BLaER1 (cell line): Measurements from ENCODE around the gene ANO7.
A peak's percentile ranks its signal among the peaks of the same experiment; 100 is the strongest.
"Not testable (repeated sequence)": the region's sequence is repeated elsewhere in the genome, so short reads cannot be mapped to it uniquely, and the experiment has no call there.

ENCODE experiments used
- H3K27ac ChIP-seq: shearing (Covaris generic); formaldehyde crosslinking; 2 replicates; pipeline ENCODE4 v1.8.1; 2022
- H3K27me3 ChIP-seq: shearing (Covaris generic); formaldehyde crosslinking; 2 replicates; pipeline ENCODE4 v1.8.1; 2022
- H3K36me3 ChIP-seq: shearing (Covaris generic); formaldehyde crosslinking; 2 replicates; pipeline ENCODE4 v1.8.1; 2022
- H3K4me1 ChIP-seq: shearing (Covaris generic); formaldehyde crosslinking; 2 replicates; pipeline ENCODE4 v1.8.1; 2022
- H3K4me2 ChIP-seq: shearing (Covaris generic); formaldehyde crosslinking; 2 replicates; pipeline ENCODE4 v1.8.1; 2022
- H3K4me3 ChIP-seq: shearing (Covaris generic); formaldehyde crosslinking; 2 replicates; pipeline ENCODE4 v1.8.1; 2022
- H3K9ac ChIP-seq: shearing (Covaris generic); formaldehyde crosslinking; 2 replicates; pipeline ENCODE4 v1.8.1; 2022
- H3K9me3 ChIP-seq: shearing (Covaris generic); formaldehyde crosslinking; 2 replicates; pipeline ENCODE4 v1.8.1; 2022
- H4K20me1 ChIP-seq: shearing (Covaris generic); formaldehyde crosslinking; 2 replicates; pipeline ENCODE4 v1.8.1; 2022
- Cebpa-rat ChIP-seq: shearing (Covaris generic); IDR thresholded peaks from 2 replicates; pipeline ENCODE4 v1.8.1; 2022

Gene ANO7

GRCh38 chr2:241187918-241188234, 601 bp upstream of the ANO7 start:
- Histone ChIP-seq H3K4me1 (peaks cover 24% of the 10 kb centered on the region), H3K36me3 (peaks cover 8% of the 10 kb centered on the region; the same call in 1 of the 2 replicates), H3K9ac (no peak overlapping the region), H3K9me3 (no peaks in the 10 kb centered on the region), H3K27ac (no peak overlapping the region), H3K4me3 (no peak overlapping the region), H3K27me3 (no peaks in the 10 kb centered on the region), H4K20me1 (no peaks in the 10 kb centered on the region), H3K4me2 (peak overlapping the region; percentile 53)
- no peak for TF ChIP-seq Cebpa-rat

- Histone ChIP-seq H3K27me3 (no peaks in the 10 kb centered on the region), H3K9ac (no peak overlapping the region), H3K27ac (no peak overlapping the region), H4K20me1 (no peaks in the 10 kb centered on the region), H3K4me1 (peaks cover 24% of the 10 kb centered on the region), H3K9me3 (no peaks in the 10 kb centered on the region), H3K36me3 (no peaks in the 10 kb centered on the region), H3K4me2 (no peak overlapping the region), H3K4me3 (no peak overlapping the region)
- no peak for TF ChIP-seq Cebpa-rat
These were observed 797 bp downstream of the ANO7 start for GRCh38 chr2:241189093-241189855.

GRCh38 chr2:241189856-241190201, 1.4 kb downstream of the ANO7 start:
- Histone ChIP-seq H3K27ac (no peak overlapping the region), H3K9ac (no peak overlapping the region), H3K9me3 (no peaks in the 10 kb centered on the region), H3K27me3 (no peaks in the 10 kb centered on the region), H3K4me1 (peaks cover 24% of the 10 kb centered on the region), H3K4me3 (no peak overlapping the region), H4K20me1 (no peaks in the 10 kb centered on the region), H3K36me3 (no peaks in the 10 kb centered on the region), H3K4me2 (no peak overlapping the region)
- no peak for TF ChIP-seq Cebpa-rat

- Histone ChIP-seq H4K20me1 (no peaks in the 10 kb centered on the region), H3K9me3 (no peaks in the 10 kb centered on the region), H3K27ac (no peak overlapping the region), H3K27me3 (no peaks in the 10 kb centered on the region), H3K9ac (no peak overlapping the region), H3K4me1 (peaks cover 24% of the 10 kb centered on the region), H3K4me3 (no peak overlapping the region), H3K4me2 (no peak overlapping the region), H3K36me3 (no peaks in the 10 kb centered on the region)
- no peak for TF ChIP-seq Cebpa-rat
These were observed 2.0 kb downstream of the ANO7 start for GRCh38 chr2:241190291-241190981.

GRCh38 chr2:241191081-241191480, 2.6 kb downstream of the ANO7 start:
- Histone ChIP-seq H3K9ac (no peak overlapping the region), H3K9me3 (no peaks in the 10 kb centered on the region), H3K27me3 (no peaks in the 10 kb centered on the region), H3K4me3 (no peak overlapping the region), H3K4me1 (peaks cover 24% of the 10 kb centered on the region), H3K27ac (no peak overlapping the region), H4K20me1 (no peaks in the 10 kb centered on the region), H3K4me2 (no peak overlapping the region), H3K36me3 (no peaks in the 10 kb centered on the region)
- no peak for TF ChIP-seq Cebpa-rat

GRCh38 chr2:241193271-241193670, 4.8 kb downstream of the ANO7 start:
- H3K4me3 ChIP-seq = no peak overlapping the region
- H3K4me2 ChIP-seq = no peak overlapping the region
- no peak overlapping the region for H3K27ac ChIP-seq
- no peaks in the 10 kb centered on the region for H4K20me1 ChIP-seq
- no peak for TF ChIP-seq Cebpa-rat
- no peak overlapping the region for H3K9ac ChIP-seq
- H3K9me3 ChIP-seq = no peaks in the 10 kb centered on the region
- peaks cover 7% of the 10 kb centered on the region for H3K4me1 ChIP-seq
- H3K36me3 ChIP-seq = no peaks in the 10 kb centered on the region
- H3K27me3 ChIP-seq = no peaks in the 10 kb centered on the region

GRCh38 chr2:241194811-241195210, 6.3 kb downstream of the ANO7 start:
- H3K9me3 ChIP-seq = no peaks in the 10 kb centered on the region
- no peak overlapping the region for H3K4me3 ChIP-seq
- no peaks in the 10 kb centered on the region for H3K27me3 ChIP-seq
- no peak overlapping the region for H3K9ac ChIP-seq
- H3K4me2 ChIP-seq = no peak overlapping the region
- H4K20me1 ChIP-seq = no peaks in the 10 kb centered on the region
- TF ChIP-seq Cebpa-rat = no peak
- no peak overlapping the region for H3K27ac ChIP-seq
- no peaks in the 10 kb centered on the region for H3K36me3 ChIP-seq
- H3K4me1 ChIP-seq = no peaks in the 10 kb centered on the region

- H3K9ac ChIP-seq = no peak overlapping the region
- H3K4me1 ChIP-seq = no peaks in the 10 kb centered on the region
- H3K9me3 ChIP-seq = no peaks in the 10 kb centered on the region
- no peaks in the 10 kb centered on the region for H3K36me3 ChIP-seq
- H4K20me1 ChIP-seq = no peaks in the 10 kb centered on the region
- H3K4me3 ChIP-seq = no peak overlapping the region
- H3K27me3 ChIP-seq = no peaks in the 10 kb centered on the region
- TF ChIP-seq Cebpa-rat = no peak
- no peak overlapping the region for H3K4me2 ChIP-seq
- no peak overlapping the region for H3K27ac ChIP-seq
These were observed 7.1 kb downstream of the ANO7 start for GRCh38 chr2:241195506-241196130.

- not testable (repeated sequence) for H3K4me2 ChIP-seq, H3K4me1 ChIP-seq, H3K27ac ChIP-seq, H3K4me3 ChIP-seq, H3K27me3 ChIP-seq, H3K9me3 ChIP-seq, H3K36me3 ChIP-seq, H4K20me1 ChIP-seq, H3K9ac ChIP-seq
These were observed 8.8 kb downstream of the ANO7 start for GRCh38 chr2:241197246-241197645.

- no peak for TF ChIP-seq Cebpa-rat
These were observed 9.5 kb downstream of the ANO7 start for GRCh38 chr2:241197947-241198346.

More at GRCh38 chr2:241197947-241198346, 9.5 kb downstream of the ANO7 start:
- H3K27ac ChIP-seq = no peak overlapping the region
- no peaks in the 10 kb centered on the region for H4K20me1 ChIP-seq
- no peak overlapping the region for H3K9ac ChIP-seq
- H3K4me2 ChIP-seq = no peak overlapping the region
- H3K27me3 ChIP-seq = no peaks in the 10 kb centered on the region
- H3K36me3 ChIP-seq = no peaks in the 10 kb centered on the region
- no peaks in the 10 kb centered on the region for H3K9me3 ChIP-seq
- H3K4me3 ChIP-seq = no peak overlapping the region
- H3K4me1 ChIP-seq = peaks cover 9% of the 10 kb centered on the region; the same call in 1 of the 2 replicates
